Choroid plexus epithelial cell (primary cell): ENCODE measurements around the gene CTNS.
A peak's percentile ranks its signal among the peaks of the same experiment; 100 is the strongest.
"Not testable (repeated sequence)": the region's sequence is repeated elsewhere in the genome, so short reads cannot be mapped to it uniquely, and the experiment has no call there.

Experiments
- DNase-seq: peaks from one replicate; pipeline ENCODE4 v3.0.0-alpha.2; 2010; ENCODE audit warnings: low read depth
- H3K4me3 ChIP-seq: 2 replicates; pipeline ENCODE4 v1.5.1; 2011; ENCODE audit warnings: low read depth, mild to moderate bottlenecking, control low read depth, low read length, moderate library complexity
- TF ChIP-seq, protein P1 (sequence below): conservative IDR thresholded peaks from 2 replicates; pipeline ENCODE4 v1.5.1; 2011; ENCODE audit warnings: low read depth, mild to moderate bottlenecking, control low read depth, inconsistent platforms, low read length, moderate library complexity

The CTNS gene

DNA sequence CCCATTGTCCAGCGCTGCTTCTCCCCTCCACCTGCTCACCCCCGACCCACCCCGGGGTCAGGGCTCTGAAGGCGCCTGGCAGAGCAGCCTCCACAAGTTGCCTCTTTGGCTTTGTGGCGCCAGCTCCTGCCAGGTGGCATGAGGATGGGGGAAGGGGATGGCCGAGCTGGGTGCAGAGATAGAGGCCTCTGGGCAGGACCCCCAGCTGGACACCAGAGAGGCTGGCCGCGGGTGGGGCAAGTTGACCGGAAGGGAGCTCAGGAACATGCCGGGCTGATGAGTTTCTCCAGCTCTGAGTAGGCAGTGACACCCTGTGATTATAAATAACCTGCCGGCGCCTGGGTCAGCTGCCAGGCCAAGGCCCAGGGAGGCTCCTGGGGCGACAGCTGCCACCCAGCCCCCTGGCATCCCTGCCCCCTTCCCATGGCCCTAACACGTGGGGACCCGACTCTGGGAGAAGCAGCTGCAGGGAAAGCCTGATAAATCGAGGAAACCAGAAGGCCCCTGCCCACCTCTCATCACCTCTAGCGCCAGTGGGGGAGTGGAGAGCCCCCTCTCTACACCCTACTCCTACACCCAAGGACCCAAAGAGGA lies 58.7 kb downstream of the CTNS start:
- TF ChIP-seq, protein P1, sequence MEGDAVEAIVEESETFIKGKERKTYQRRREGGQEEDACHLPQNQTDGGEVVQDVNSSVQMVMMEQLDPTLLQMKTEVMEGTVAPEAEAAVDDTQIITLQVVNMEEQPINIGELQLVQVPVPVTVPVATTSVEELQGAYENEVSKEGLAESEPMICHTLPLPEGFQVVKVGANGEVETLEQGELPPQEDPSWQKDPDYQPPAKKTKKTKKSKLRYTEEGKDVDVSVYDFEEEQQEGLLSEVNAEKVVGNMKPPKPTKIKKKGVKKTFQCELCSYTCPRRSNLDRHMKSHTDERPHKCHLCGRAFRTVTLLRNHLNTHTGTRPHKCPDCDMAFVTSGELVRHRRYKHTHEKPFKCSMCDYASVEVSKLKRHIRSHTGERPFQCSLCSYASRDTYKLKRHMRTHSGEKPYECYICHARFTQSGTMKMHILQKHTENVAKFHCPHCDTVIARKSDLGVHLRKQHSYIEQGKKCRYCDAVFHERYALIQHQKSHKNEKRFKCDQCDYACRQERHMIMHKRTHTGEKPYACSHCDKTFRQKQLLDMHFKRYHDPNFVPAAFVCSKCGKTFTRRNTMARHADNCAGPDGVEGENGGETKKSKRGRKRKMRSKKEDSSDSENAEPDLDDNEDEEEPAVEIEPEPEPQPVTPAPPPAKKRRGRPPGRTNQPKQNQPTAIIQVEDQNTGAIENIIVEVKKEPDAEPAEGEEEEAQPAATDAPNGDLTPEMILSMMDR: no peak
- H3K4me3 ChIP-seq: peak overlapping the region; percentile 65
- DNase-seq: no peak

GRCh38 chr17:3695723-3696411 lies 59.3 kb downstream of the CTNS start, which contains the start of gene P2RX5:
P2RX5 (minus strand) TSS chr17:3696155; CDS start chr17:3696005, 150 bp downstream.
- TF ChIP-seq, protein P1: no peak
- no peak for DNase-seq
- H3K4me3 ChIP-seq: peak within 1 kb of the TSS; percentile 65

- TF ChIP-seq, protein P1: no peak
- no peak overlapping the region for H3K4me3 ChIP-seq
- DNase-seq: no peak
Measured at GRCh38 chr17:3697103-3697476, 60.5 kb downstream of the CTNS start.

GRCh38 chr17:3698139-3698538 lies 61.6 kb downstream of the CTNS start:
- DNase-seq: no peak
- TF ChIP-seq, protein P1: no peak
- H3K4me3 ChIP-seq: no peak overlapping the region

GRCh38 chr17:3699951-3700350 lies 63.4 kb downstream of the CTNS start:
- TF ChIP-seq, protein P1: no peak
- no peak for DNase-seq
- H3K4me3 ChIP-seq: no peak overlapping the region

- DNase-seq, H3K4me3 ChIP-seq: not testable (repeated sequence)
Measured at GRCh38 chr17:3702041-3702539, 65.5 kb downstream of the CTNS start.

- DNase-seq: no peak
- TF ChIP-seq, protein P1: no peak
- no peak overlapping the region for H3K4me3 ChIP-seq
Measured at GRCh38 chr17:3704931-3705717, 68.6 kb downstream of the CTNS start.

GRCh38 chr17:3705718-3705984 lies 69.1 kb downstream of the CTNS start:
- DNase-seq, H3K4me3 ChIP-seq: not testable (repeated sequence)
